GM19238 (cell line): ENCODE measurements around the gene MPPE1.
"Not testable (repeated sequence)": the region's sequence is repeated elsewhere in the genome, so short reads cannot be mapped to it uniquely, and the experiment has no call there.

Source experiments
- DNase-seq: peaks from one replicate; pipeline ENCODE4 v3.0.0; 2011; ENCODE audit warnings: low spot score; ENCODE audit not compliant: insufficient read length

Gene MPPE1

DNA sequence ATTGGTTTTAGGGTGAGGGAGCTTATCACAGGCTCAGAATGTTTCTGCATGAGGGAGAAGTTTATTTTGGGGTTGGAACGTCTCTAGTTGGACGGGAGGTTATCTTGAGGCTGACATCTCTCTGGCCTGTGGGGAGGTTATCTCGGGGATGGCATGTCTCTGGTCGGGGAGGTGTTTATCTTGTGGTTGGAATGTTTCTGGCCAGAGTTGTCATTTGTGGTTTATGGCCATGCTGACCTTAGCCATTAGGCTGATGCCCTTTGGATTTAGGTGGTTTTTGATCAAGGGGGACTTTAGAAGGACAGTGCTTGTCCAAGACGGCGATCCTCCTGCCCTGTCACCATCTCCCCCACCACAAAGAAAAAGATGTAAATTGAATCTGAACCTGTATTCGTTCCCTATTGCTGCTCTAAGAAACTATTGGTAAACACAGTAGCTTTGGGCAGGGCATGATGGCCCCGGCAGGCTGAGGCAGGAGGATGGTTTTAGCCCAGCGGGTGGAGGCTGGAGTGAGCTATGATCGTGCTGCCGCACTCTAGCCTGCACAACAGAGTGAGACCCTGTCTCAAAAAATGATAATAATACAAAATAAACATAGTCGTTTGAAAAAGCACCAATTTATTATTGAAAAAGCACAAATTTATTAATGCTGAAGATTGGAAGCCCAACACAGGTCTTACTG, 17.8 kb upstream of the MPPE1 start:
- DNase-seq: no peak

DNA sequence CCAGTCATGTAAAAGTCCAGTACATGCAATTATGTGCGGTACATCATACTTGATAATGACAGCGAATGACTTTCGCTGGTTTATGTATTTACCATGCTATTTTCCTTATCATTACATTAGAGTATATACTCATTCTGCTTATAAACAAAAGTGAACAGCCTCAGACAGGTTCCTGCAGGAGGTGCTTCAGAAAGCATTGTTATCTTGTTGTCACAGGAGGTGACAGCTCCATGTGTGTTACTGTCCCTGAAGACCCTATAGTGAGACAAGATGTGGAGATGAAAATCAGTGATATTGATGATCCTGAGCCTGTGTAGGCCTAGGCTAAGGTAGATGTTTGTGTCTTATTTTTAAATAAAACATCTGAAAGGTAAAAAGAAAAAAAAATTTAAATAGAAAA, 15.3 kb upstream of the MPPE1 start:
- DNase-seq: no peak

DNA sequence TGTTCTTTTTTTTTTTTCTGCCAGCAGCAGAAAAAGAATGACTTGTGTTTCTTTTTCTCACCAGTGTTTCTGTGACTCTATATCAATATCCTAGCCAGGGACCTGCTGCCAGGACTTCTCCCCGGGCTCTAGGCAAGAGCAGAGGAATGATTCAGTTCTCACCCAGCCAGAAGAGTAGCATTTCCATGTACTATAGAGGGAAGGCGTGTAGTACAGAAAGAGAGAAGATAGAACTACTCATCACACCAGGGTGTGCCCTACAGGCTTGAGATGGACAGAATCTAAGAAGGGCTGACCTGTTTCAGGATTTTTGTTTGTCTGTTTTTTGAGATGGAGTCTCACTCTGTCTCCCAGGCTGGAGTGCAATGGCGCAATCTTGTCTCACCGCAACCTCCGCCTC, 11.4 kb upstream of the MPPE1 start:
- DNase-seq: not testable (repeated sequence)

DNA sequence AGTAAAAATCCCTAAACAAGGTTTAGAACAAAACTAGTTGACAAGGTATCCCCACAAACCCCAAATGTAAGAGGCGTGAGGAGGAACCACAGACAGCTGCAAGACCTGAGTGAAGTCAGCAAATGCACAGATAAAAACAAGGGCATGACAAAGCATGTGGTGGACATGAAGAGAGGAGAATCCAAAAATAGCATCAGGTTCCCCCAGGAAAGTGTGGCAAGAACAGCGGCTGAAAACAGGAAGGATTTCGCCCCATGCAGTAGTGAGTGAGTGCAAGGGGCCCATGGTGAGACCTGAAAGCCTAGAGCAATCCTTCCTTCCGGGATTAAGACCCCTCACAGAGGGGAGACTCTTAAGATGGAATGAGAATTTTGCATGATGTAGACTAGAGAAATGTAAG, 8.8 kb upstream of the MPPE1 start:
- DNase-seq: not testable (repeated sequence)

DNA sequence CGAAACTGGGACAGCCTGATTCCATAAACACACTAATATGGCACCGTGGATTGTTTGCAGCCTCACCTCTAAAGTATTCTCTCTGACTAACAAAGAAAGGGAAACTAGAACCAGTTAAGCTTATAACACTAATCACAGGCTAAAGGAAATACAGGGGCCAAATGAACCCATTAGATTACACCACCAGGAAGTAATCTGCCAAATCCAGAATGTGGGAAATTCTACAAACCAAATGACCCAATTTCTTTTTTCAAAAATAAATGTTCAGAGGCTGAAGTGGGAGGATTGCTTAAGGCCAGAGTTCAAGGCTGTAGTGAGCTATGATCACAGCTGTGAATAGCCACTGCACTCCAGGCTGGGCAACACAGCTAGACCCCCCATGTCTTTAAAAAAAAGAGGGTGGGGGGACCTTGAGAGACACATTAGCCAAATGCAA, 1.5 kb upstream of the MPPE1 start:
- DNase-seq: no peak

DNA sequence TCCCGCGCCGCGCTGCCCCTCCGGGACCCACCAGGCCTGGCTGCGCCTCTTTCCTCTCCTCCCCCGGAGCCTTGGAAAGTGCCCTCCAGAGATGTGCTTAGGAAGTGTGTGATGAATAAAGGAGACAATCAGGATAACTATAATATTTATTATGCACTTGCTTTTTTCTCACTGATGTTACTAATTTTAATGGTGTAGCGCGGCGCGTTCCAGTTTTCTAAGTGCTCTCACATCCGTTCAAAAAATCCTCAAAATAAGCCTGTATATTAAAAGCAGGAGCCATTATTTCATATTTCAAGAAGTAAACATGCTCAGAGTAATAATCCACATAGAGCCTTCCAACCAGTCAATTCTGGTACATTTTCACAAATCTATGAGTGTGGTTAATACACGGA, 941 bp upstream of the MPPE1 start:
- no peak for DNase-seq

DNA sequence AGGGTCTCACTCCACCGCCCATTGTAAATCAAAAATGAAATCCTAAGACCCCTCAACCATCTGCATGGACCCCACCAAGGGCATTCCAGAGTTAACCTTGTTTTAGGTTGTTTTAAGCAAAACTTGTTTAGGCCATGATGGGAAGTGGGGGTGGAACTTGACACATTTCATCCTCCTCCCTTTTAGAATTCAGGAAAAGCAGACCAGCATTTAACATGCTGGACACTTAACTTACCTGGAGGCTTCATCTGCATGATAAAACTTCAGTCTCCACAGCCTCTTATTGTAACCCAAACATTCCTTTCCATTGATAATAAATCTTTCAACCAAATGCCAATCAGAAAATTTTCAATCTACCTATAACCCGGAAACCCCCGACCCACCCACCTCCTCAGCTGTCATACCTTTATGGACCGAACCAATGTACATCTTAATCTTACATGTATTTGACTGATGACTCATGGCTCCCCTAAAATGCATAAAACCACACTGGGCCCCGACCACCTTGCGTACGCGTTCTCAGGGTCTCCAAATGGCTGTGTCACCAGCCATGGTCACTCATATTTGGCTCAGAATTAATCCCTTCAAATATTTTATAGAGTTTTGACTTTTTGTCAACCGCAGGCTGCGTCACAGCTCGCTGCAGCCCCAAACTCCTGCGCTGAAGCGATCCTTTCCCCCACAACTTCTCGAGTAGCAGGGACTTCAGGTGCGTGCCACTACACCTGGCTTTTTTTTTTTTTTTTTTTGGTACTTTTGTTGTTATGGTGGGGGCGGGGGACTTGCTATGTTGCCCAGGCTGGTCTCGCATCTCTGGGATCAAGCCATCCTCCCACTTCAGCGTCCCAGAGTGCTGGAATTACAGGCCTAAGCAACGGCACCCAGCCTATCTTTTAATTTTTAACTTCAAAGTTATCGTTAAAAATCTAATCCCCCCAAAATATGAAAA, 917 bp downstream of the MPPE1 start:
- DNase-seq: no peak

DNA sequence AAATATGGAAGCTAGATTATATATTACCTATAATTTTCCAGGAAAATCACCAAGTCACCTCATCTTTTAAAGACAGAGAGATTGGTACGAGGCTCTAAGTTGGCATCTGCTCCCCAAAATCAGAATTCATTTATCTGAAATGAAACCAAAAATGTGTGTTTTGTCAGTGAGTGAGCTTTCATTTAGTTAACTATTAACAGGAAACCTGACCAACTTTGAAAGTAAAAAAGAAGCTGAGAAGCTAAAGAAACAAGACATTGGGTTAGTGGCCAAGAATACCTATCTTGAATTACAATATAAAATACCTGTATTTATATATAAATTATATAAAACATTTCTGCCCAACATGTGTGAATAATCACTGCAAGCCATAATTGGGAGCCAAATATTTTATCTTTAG, 1.9 kb downstream of the MPPE1 start:
- DNase-seq: no peak

DNA sequence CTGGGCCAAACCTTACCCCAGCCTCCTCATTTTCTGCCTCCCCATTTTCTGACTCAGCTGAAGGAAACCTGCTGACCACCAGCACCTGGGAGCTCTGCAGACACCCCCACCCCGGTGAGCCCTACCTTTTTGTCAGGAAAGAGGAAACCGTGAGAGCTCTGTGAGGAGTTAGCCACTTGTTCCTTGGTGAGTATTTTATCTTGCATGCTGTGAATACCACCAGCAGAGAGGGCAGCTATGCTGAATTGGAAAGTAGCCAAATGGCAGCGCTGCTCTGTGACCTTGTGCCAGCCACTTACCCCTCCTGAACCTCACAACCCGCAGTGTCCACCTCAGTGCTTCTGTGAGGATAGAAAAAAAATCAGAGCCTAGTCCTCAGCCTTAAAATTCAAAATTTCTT, 2.5 kb downstream of the MPPE1 start:
- DNase-seq: no peak

DNA sequence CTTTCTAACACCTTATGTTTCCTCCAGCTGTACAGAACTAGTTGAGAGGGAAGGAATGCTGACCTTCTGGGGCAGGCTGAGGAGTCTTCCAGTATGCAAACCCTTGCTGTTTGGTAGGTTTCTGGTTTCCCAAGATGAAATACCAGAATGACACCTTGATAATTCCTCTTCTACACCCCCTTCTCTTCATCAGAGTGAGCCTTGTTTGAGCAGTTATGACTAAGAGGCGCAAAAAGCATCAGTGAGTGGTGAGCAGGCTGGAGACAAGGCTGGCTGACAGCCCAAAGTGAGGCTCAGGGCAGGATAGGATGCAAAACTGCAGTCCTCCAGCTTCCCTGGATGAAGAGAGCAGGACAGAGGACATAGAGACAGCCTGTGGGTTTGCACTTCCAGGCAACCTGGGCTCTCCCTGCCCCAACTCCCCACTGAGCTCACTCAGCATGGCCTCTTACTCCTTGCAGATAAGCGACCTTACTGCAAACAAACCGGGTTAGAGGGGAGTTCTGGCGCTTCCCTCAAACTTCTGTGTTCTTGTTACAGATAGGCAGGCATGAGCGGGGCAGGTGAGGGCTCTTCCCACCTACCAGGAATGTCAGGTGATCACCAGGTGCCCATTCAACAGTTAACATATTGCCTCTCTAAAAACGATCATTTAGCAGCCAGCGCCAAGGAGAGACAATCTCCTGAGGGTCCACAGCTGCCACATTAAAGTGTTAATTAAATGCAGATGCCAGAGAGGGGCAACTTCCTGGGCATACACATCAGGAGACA, 5.4 kb downstream of the MPPE1 start:
- no peak for DNase-seq

DNA sequence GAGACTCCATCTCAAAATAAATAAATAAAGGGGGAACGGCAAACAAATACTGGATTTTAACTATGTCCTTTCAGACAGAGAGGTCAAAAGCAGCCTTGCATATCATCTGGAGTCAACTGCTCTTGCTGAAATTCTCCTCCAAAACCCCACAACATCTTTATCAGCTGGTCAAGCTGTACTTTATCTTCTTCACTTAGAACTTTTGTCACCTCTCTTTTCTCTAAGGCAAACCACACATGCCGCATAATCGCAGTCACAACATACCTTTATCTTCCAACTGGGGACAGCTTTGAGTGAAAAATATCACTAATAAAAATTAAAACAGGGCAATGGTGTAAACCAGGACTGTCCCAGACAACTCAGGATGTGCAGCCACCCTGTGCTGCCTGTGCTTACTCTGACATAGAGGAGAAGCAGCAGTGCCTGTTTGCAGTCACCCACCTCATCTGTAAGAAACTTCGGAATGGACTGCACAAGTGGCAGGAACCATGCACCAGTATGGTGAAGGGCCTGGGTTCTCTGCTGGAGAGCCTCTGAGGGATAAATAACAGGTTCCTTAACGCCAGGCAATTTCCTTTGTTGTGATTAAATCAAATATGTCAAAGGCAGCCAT, 6.2 kb downstream of the MPPE1 start:
- no peak for DNase-seq

DNA sequence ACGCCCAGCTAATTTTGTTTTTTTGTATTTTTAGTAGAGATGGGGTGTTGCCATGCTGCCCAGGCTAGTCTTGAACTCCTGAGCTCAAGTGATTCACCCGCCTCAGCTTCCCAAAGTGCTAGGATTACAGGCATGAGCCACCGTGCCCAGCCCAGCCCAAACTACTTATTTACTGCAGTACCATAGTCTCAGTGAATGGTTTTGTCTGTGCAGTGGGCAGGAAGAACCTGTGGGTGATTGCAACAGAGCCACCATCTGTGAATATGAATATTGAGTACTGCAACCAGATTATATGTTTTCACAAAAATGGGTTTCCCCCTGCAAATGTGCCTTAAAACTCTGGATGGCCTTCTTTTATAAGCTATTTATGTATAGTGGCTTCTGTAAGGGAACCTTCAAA, 9.1 kb downstream of the MPPE1 start:
- DNase-seq: no peak

DNA sequence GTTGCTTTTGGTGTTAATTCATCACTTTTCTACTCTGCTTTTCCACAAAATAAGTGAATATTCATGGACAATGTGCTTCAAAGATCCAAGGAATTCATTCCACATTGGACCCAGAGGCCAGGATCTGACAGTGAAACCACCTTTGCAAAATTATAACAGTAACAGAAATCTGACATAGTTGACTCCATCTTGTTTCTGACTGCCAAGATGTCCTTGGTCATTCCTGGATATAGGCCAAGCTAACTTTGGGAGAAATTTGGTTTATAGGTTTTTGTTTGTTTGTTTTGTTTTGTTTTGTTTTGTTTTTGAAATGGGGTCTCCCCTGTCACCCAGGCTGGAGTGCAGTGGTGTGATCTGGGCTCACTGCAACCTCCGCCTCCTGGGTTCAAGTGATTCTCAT, 10.3 kb downstream of the MPPE1 start:
- DNase-seq: no peak

DNA sequence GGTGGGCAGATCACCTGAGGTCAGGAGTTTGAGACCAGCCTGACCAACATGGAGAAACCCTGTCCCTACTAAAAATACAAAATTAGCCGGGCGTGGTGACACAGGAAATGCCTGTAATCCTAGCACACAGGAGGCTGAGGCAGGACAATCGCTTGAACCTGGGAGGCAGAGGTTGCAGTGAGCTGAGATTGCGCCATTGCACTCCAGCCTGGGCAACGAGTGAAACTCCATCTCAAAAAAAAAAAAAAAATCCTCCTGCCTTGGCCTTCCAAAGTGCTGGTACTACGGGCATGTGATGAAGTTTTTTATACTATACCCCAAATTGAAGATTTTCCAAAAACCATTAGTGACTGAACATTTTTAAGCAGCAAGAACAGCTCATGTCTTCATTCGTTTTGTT, 15.7 kb downstream of the MPPE1 start:
- DNase-seq: not testable (repeated sequence)

DNA sequence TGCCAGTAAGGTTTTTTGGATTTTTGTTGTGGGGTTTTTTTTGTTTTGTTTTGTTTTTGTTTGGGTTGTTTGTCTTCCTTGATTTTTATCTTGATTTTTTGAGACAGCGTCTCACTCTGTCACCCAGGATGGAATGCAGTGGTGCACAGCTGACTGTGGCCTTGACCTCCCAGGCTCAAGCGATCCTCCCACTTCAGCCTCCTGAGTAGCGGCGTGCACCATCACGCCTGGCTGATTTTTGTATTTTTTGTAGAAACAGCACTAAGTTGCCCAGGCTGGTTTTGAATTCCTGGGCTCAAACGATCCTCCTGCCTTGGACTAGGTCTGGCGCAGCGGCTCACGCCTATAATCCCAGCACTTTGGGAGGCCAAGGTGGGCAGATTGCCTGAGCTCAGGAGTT, 16.4 kb downstream of the MPPE1 start:
- DNase-seq: no peak

DNA sequence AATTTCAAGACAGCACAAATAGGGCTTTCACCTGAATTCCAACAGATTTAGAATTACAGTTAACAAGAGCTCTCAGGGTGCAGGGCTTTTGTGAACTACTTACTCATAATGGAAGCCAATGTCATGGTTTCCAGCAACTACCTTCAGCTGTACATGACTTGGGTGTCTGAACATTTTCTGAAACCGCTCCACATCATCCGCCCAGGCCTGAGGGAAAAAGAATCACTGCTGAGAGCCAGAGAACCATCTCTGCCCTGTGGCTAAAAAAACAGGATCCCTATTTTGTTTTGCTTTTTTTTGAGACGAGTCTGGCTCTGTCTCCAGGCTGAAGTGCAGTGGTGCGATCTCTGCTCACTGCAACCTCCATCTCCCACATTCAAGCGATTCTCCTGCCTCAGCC, 18.8 kb downstream of the MPPE1 start:
- DNase-seq: no peak

DNA sequence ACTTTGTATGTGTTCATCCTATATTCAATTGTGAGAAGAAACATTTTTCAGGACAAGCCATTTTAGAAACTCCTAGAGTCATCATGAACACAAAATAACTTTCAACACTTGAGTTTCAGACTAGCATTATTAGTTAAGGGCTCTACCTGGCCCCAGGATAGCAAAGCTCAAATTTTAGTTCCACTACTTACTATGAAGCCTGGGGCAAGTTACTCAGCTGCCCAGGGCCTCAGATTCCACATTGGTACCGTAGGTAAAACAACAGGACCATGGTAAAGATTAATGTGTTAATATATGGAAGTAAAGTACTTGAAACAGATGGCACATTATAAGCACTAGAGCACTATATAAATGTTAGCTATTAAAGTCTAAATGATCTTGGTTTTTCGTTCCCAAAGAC, 19.4 kb downstream of the MPPE1 start:
- DNase-seq: no peak

DNA sequence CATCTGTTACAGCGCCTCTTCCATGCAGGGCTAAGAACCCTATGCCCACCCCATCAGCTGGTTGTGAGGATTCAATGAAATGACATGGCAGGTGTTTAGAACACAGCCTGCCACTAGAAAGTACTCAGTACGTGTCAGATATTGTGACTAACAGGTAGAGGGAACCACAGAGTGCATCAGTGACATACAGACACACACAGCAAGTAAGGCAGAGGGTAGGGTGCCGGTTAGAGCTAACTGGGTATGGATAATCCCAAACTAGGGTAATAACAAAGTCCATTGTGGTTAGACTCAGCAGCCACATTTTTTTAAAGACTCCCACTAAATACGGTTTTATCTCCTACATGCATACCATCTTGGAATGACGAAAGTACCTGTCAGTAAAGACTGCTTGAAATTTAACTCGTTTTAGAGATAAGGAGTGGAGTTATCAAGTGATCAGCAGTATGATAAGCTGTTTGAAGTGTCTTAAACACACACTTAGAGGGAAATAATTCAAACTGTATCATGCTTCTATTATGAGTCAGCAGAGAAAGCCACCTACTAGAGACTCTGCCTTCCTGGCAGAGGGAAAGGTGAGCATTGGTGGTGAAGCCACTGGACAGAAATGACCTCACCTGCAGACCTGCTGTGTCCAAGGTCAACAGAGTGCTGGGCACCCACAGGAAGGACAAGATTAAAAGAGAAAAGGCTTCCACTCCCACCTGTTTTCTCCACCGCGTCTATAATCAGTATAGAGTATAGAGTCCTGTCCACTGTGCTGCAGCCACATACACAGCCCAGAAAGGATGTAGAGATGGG, 20.6 kb downstream of the MPPE1 start:
- DNase-seq: no peak

DNA sequence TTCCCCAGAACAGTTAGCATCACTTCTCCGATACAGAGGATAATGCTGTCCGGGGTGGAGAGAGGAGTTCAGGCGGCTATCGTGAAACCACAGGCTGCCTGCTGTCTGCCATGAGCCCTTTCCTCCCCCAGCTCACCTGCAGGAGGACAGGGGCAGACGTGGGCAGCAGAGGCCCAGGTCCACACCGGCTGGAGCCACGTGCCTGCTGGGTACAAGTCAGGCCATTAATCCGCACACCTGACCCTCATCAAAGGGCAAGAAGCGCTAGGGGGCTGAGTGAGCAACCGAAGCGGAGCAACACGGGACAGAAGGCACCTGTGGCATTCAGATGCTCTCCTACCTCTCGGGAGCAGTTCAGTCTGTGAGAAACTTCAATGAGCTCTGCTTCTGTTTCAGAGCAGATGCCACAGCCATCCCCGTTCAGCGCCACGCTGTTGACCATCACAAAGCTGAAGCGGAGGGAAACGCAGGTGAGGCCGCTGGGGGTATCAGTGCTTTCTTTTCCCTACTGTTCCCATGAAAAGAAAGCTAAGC, 21.5 kb downstream of the MPPE1 start:
- no peak for DNase-seq

DNA sequence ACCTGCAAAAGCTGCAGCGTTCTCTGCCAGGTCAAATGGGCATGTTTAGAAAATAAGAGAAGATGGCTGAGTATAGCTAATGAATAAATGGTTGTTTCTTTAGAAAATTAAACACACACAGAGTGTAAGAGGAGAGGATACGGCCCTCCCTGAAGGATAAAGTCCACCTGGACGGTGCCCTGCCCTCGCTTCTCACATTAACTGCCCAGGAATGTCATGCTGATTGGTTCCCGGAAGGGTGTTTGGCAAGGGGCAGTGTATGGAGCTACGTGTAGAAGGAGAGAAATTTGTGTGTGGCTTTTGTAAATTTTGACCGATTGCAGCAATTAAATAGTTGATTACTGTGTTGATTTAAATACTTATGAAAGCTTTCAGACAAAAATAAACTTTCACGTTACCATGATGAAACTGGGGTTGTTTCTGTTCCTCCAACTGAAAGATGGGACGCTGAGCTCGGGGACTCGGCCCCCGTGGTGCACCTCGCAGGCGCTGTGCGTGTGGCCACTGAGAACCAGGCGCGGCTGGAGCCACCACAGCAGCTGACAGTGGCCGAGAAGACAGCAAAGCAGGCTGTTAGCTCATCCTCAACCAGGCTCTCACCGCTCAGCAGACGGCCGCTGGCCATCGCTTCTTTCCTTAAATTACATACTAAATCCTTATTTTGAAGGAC, 22.7 kb downstream of the MPPE1 start:
- DNase-seq: no peak
